H1 (cell line): ENCODE measurements around the gene MRPL17. TPM values are rescaled to one million over a fixed set of nuclear protein-coding genes. Genes with fewer than 3 reads are reported as not detected.

Experiments
- CTCF ChIA-PET: fragments of 300-600 bp; sonication (Branson Sonifier 250); formaldehyde crosslinking; loops from one replicate; lab custom pipeline; 2021; ENCODE audit not compliant: partially characterized antibody; lab: Charles Lee
- POLR2A ChIA-PET: fragments of 300-600 bp; sonication (Branson Sonifier 250); formaldehyde crosslinking; loops from one replicate; lab custom pipeline; 2021; ENCODE audit warnings: inconsistent platforms; ENCODE audit not compliant: partially characterized antibody; lab: Charles Lee
- DNase-seq, 2 experiments: peaks; one replicate each; pipeline versions ENCODE4 v3.0.0 to v3.0.0-alpha.2; 2010 to 2022; ENCODE audit warnings: low spot score in 2 of 2, low read depth in 1 of 2, mixed read lengths in 1 of 2
- FAIRE-seq: peaks from 2 replicates; lab custom pipeline; 2011; peaks lifted over from hg19 to GRCh38; lab: Jason Lieb, UNC
- H2AFZ ChIP-seq: 2 replicates; pipeline ENCODE4 v1.8.1; 2012; ENCODE audit warnings: low read length, inconsistent platforms
- H2AK5ac ChIP-seq: 2 replicates; pipeline ENCODE4 v1.6.1; 2013; ENCODE audit warnings: low read depth, low read length
- H2BK120ac ChIP-seq: replicated peaks from 2 replicates; pipeline ENCODE3; 2013; ENCODE audit warnings: low read depth, low read length, inconsistent platforms
- H2BK12ac ChIP-seq: 2 replicates; pipeline ENCODE4 v1.6.1; 2013; ENCODE audit warnings: low read depth, low read length
- H2BK15ac ChIP-seq: 2 replicates; pipeline ENCODE4 v1.6.1; 2013; ENCODE audit warnings: low read length
- H2BK20ac ChIP-seq: 2 replicates; pipeline ENCODE4 v1.6.1; 2013; ENCODE audit warnings: low read length
- H2BK5ac ChIP-seq: 2 replicates; pipeline ENCODE4 v1.6.1; 2013; ENCODE audit warnings: low read depth, low read length
- H3K14ac ChIP-seq: 2 replicates; pipeline ENCODE4 v1.6.1; 2013; ENCODE audit warnings: inconsistent platforms; ENCODE audit not compliant: insufficient read length
- H3K18ac ChIP-seq: 2 replicates; pipeline ENCODE4 v1.6.1; 2013; ENCODE audit warnings: low read length; ENCODE audit errors: extremely low read depth
- H3K23ac ChIP-seq: 2 replicates; pipeline ENCODE4 v1.6.1; 2013; ENCODE audit warnings: inconsistent platforms; ENCODE audit not compliant: insufficient read length
- H3K23me2 ChIP-seq: 2 replicates; pipeline ENCODE4 v1.6.1; 2013; ENCODE audit warnings: low read depth, low read length
- H3K27ac ChIP-seq: 2 replicates; pipeline ENCODE4 v1.6.1; 2011; ENCODE audit warnings: low read depth, low read length, inconsistent platforms
- H3K27me3 ChIP-seq, 4 experiments: replicated peaks in 1 of 4; 1 replicate in 1 of 4; 2 replicates in 3 of 4; pipeline versions ENCODE4 v1.6.1 to v1.8.1; 2011 to 2013; ENCODE audit warnings: low read length in 3 of 4, mild to moderate bottlenecking in 3 of 4, inconsistent platforms in 2 of 4, mixed read lengths in 2 of 4, moderate library complexity in 1 of 4; ENCODE audit not compliant: control insufficient read depth in 3 of 4, insufficient read depth in 3 of 4; ENCODE audit errors: extremely low read depth in 1 of 4
- H3K36me3 ChIP-seq, 4 experiments: 2 replicates each; pipeline versions ENCODE4 v1.6.1 to v1.8.1; 2011 to 2013; ENCODE audit warnings: mild to moderate bottlenecking in 4 of 4, low read length in 3 of 4, moderate library complexity in 2 of 4, control low read depth in 1 of 4, inconsistent platforms in 1 of 4; ENCODE audit not compliant: insufficient read depth in 4 of 4, control insufficient read depth in 2 of 4
- H3K4ac ChIP-seq: replicated peaks from 2 replicates; pipeline ENCODE3; 2013; ENCODE audit warnings: low read length, low read depth, mixed read lengths, inconsistent platforms; ENCODE audit not compliant: insufficient read length
- H3K4me1 ChIP-seq, 4 experiments: replicated peaks in 1 of 4; 1 replicate in 1 of 4; 2 replicates in 3 of 4; pipeline versions ENCODE4 v1.6.1 to v1.8.1; 2011 to 2013; ENCODE audit warnings: low read length in 3 of 4, inconsistent platforms in 2 of 4, mixed read lengths in 1 of 4; ENCODE audit not compliant: insufficient read depth in 4 of 4, control insufficient read depth in 3 of 4
- H3K4me2 ChIP-seq, 2 experiments: 2 replicates each; pipeline versions ENCODE4 v1.6.1 to v1.8.1; 2011 to 2013; ENCODE audit warnings: low read depth in 2 of 2, low read length in 2 of 2, control low read depth in 1 of 2, inconsistent platforms in 1 of 2, mild to moderate bottlenecking in 1 of 2; ENCODE audit not compliant: insufficient read depth in 1 of 2
- H3K4me3 ChIP-seq, 4 experiments: fragments of 200-600, 300-600 bp in 1 of 4; sonication (generic), shearing (Covaris generic), sonication (Bioruptor Twin) in 1 of 4; 2 replicates each; pipeline versions ENCODE4 v1.5.1 to v1.8.1; 2011 to 2016; ENCODE audit warnings: low read length in 4 of 4, low read depth in 3 of 4, control low read depth in 2 of 4, inconsistent platforms in 2 of 4, mild to moderate bottlenecking in 2 of 4, mixed read lengths in 1 of 4, moderate library complexity in 1 of 4; ENCODE audit not compliant: insufficient read depth in 2 of 4; ENCODE audit errors: extremely low read depth in 1 of 4
- H3K56ac ChIP-seq: replicated peaks from 2 replicates; pipeline ENCODE3; 2013; ENCODE audit warnings: low read depth, mild to moderate bottlenecking, mixed read lengths, low read length, inconsistent platforms; ENCODE audit not compliant: insufficient read length
- H3K79me1 ChIP-seq: 2 replicates; pipeline ENCODE4 v1.6.1; 2013; ENCODE audit warnings: low read depth, low read length, control low read depth
- H3K79me2 ChIP-seq, 2 experiments: 2 replicates each; pipeline versions ENCODE4 v1.6.1 to v1.8.1; 2012 to 2013; ENCODE audit warnings: low read length in 2 of 2, mild to moderate bottlenecking in 2 of 2, inconsistent platforms in 1 of 2; ENCODE audit not compliant: insufficient read depth in 2 of 2, control insufficient read depth in 1 of 2
- H3K9ac ChIP-seq, 4 experiments: replicated peaks in 1 of 4; 1 replicate in 1 of 4; 2 replicates in 3 of 4; pipeline versions ENCODE4 v1.6.1 to v1.8.1; 2011 to 2013; ENCODE audit warnings: low read depth in 3 of 4, low read length in 3 of 4, control low read depth in 2 of 4, mild to moderate bottlenecking in 2 of 4, moderate library complexity in 2 of 4, inconsistent platforms in 1 of 4; ENCODE audit errors: extremely low read depth in 1 of 4
- H3K9me3 ChIP-seq, 2 experiments: 2 replicates each; pipeline versions ENCODE4 v1.6.1 to v1.8.1; 2012 to 2013; ENCODE audit warnings: mild to moderate bottlenecking in 2 of 2, moderate library complexity in 2 of 2, control low read depth in 1 of 2, inconsistent platforms in 1 of 2, low read depth in 1 of 2, low read length in 1 of 2, mixed read lengths in 1 of 2; ENCODE audit not compliant: insufficient read depth in 2 of 2
- H4K20me1 ChIP-seq, 2 experiments: replicated peaks in 1 of 2; 2 replicates each; pipeline versions ENCODE3 to v1.8.1; 2011 to 2013; ENCODE audit warnings: inconsistent platforms in 2 of 2, low read length in 2 of 2, mild to moderate bottlenecking in 1 of 2; ENCODE audit not compliant: insufficient read depth in 2 of 2, control insufficient read depth in 1 of 2
- H4K5ac ChIP-seq: 2 replicates; pipeline ENCODE4 v1.6.1; 2013; ENCODE audit warnings: low read length, low read depth, mixed read lengths, inconsistent platforms; ENCODE audit not compliant: insufficient read length
- H4K8ac ChIP-seq: 2 replicates; pipeline ENCODE4 v1.8.0; 2013; ENCODE audit warnings: mild to moderate bottlenecking, moderate library complexity, low read length, inconsistent platforms; ENCODE audit not compliant: insufficient read depth; ENCODE audit errors: extremely low read depth
- H4K91ac ChIP-seq: replicated peaks from 2 replicates; pipeline ENCODE3; 2013; ENCODE audit warnings: low read length, mixed read lengths, inconsistent platforms; ENCODE audit not compliant: insufficient read length
- CBX5 ChIP-seq: fragments of 300-800, 300-1000 bp; sonication (generic); IDR thresholded peaks from 2 replicates; pipeline ENCODE4 v1.7.1; 2016; ENCODE audit warnings: antibody characterized with exemption, low read length, low read depth
- KDM5A ChIP-seq: fragments of 200-600 bp; IDR thresholded peaks from 2 replicates; pipeline ENCODE4 v1.7.1; 2012; ENCODE audit warnings: mild to moderate bottlenecking, low read length, inconsistent platforms, mixed read lengths
- RXRA ChIP-seq: IDR thresholded peaks from 2 replicates; pipeline ENCODE4 v1.6.1; 2011; ENCODE audit warnings: low read depth, mild to moderate bottlenecking, low read length, moderate library complexity; ENCODE audit not compliant: insufficient read depth
- SIN3A ChIP-seq, 2 experiments: IDR thresholded peaks in 1 of 2; conservative IDR thresholded peaks in 1 of 2; 2 replicates each; pipeline ENCODE4 v1.6.1; 2011 to 2012; ENCODE audit warnings: low read length in 2 of 2, improper control_type of control experiment in 1 of 2, low read depth in 1 of 2, mild to moderate bottlenecking in 1 of 2
- SP2 ChIP-seq: IDR thresholded peaks from 2 replicates; pipeline ENCODE4 v1.6.1; 2012; ENCODE audit warnings: mild to moderate bottlenecking, low read length, inconsistent platforms
- SUZ12 ChIP-seq: fragments of 200-600 bp; sonication (generic); IDR thresholded peaks from 2 replicates; pipeline ENCODE4 v1.6.1; 2012; ENCODE audit warnings: mild to moderate bottlenecking, inconsistent platforms, low read length, moderate library complexity, mixed read lengths
- TAF7 ChIP-seq: optimal IDR thresholded peaks from 2 replicates; pipeline ENCODE3; 2011; ENCODE audit warnings: low read depth, mild to moderate bottlenecking, inconsistent platforms, low read length, moderate library complexity, borderline replicate concordance
- polyA plus RNA-seq, 7 experiments: library from polyadenylated mRNA; depleted of rRNA in 3 of 7; stranded (reverse) in 5 of 7; unstranded in 2 of 7; fragments of >200 nt in 5 of 7; fragments of 200-250 nt in 2 of 7; gene quantifications; 1 replicate in 5 of 7; 2 replicates in 1 of 7; 4 replicates in 1 of 7; pipeline versions ENCODE4 v1.2.1 to v1.2.3, GENCODE V29; 2011 to 2013; ENCODE audit warnings: missing spikeins in 2 of 7, mixed read lengths in 2 of 7
- total RNA-seq: library from RNA; stranded (reverse); fragmentation: NEBNext Ultra II Directional; extraction: Animal tissue kit (Norgen Biotek cat#: 25700); gene quantifications from 2 replicates; pipeline ENCODE4 v1.2.1, GENCODE V29; 2021
- TF ChIP-seq, protein P1 (sequence below): IDR thresholded peaks from 2 replicates; pipeline ENCODE4 v1.6.1; 2011; ENCODE audit warnings: low read depth, mild to moderate bottlenecking, low read length; ENCODE audit not compliant: insufficient read depth

The MRPL17 gene
- total and polyA plus RNA-seq, 2 of the 8 experiments (the other 6 are each of a cell fraction or from before 2014, with no cell fraction given): 55.7 to 70.5 TPM

DNA sequence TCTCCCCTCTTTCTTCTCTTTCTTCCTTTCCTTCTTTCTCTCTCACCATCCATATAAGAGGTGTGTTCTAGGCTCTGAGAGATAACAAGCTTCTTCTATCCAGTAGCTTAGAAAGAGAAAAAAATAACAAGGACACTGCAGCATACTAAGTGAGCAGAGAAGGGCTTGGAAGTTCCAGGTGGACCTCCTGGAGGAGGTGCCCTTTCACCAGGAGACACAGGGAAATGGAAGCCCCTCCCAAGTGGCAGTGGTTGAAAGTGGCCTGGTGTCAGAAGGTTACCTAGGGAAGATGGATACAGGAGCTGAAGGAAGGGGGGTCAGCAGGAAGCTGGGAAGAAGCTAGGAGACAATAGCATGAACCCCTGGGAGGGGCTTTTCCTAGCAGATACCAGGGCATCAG, 33.0 kb downstream of the MRPL17 start:
- Histone ChIP-seq H3K4ac (no peak overlapping the region), H3K9ac (no peak overlapping the region), H3K9me3 (no peaks in the 10 kb centered on the region), H3K14ac (no peak overlapping the region), H3K79me2 (no peaks in the 10 kb centered on the region), H3K4me3 (no peak overlapping the region), H2AK5ac (no peak overlapping the region; the same call in 1 of the 2 replicates), H4K8ac (no peak overlapping the region), H3K4me2 (no peak overlapping the region), H2BK12ac (no peak overlapping the region), H3K27ac (no peak overlapping the region), H2AFZ (no peak overlapping the region), H2BK5ac (no peak overlapping the region), H4K20me1 (peaks cover 0 to 3% of the 10 kb centered on the region in 2 experiments), H3K23me2 (peaks cover 1% of the 10 kb centered on the region), H3K18ac (no peak overlapping the region), H3K36me3 (no peaks in the 10 kb centered on the region), H4K5ac (no peak overlapping the region), H3K23ac (no peak overlapping the region), H2BK120ac (no peak overlapping the region), H2BK15ac (no peak overlapping the region), H4K91ac (no peak overlapping the region), H3K4me1 (peaks cover 3 to 13% (median 5%) of the 10 kb centered on the region in 4 experiments; a peak in 6 of 7 replicates), H3K56ac (no peak overlapping the region), H2BK20ac (no peak overlapping the region), H3K79me1 (no peaks in the 10 kb centered on the region), H3K27me3 (peaks cover 0 to 18% (median 14%) of the 10 kb centered on the region in 4 experiments; a peak in 6 of 7 replicates)
- ChIA-PET CTCF (interaction anchor here (0.9 to 3.6 kb wide), 5 partner anchors 11 to 85 kb away, joined by 3 to 10 read pairs (median 8); no protein-coding TSS in a partner anchor), POLR2A (interaction anchor here (1.2 to 2.9 kb wide), 3 partner anchors 9 to 38 kb away, joined by 3 to 15 read pairs (median 12); partner anchors contain the start of genes MRPL17 and TAF10)
- DNase-seq (no peak), FAIRE-seq (no peak)
- no peak for TF ChIP-seq TAF7
- TF ChIP-seq SIN3A (conservative IDR thresholded peaks at IDR 0.05 in 1 of 2, IDR thresholded peaks at IDR 0.05 in 1 of 2; ENCODE audit: low read depth in 1 of 2, low read length in 2 of 2): no peak
- no peak for TF ChIP-seq KDM5A
- TF ChIP-seq CBX5: no peak
- TF ChIP-seq RXRA: no peak
- no peak for TF ChIP-seq SP2
- no peak for TF ChIP-seq SUZ12
- TF ChIP-seq, protein P1, sequence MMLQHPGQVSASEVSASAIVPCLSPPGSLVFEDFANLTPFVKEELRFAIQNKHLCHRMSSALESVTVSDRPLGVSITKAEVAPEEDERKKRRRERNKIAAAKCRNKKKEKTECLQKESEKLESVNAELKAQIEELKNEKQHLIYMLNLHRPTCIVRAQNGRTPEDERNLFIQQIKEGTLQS: no peak
